BLaER1 treated with 17β-estradiol and CSF1 and Interleukin-3, amounts not matched to agents 10 nM and 100 nM (cell line): ENCODE data around the gene SAA1.
A peak's percentile ranks its signal among the peaks of the same experiment; 100 is the strongest.
"Not testable (repeated sequence)": the region's sequence is repeated elsewhere in the genome, so short reads cannot be mapped to it uniquely, and the experiment has no call there.

ENCODE experiments used
- H3K27ac ChIP-seq, 11 experiments: shearing (Covaris generic); formaldehyde crosslinking; 2 replicates each; pipeline ENCODE4 v1.8.1; 2022
- H3K27me3 ChIP-seq, 11 experiments: shearing (Covaris generic); formaldehyde crosslinking; 2 replicates each; pipeline ENCODE4 v1.8.1; 2022
- H3K36me3 ChIP-seq, 11 experiments: shearing (Covaris generic); formaldehyde crosslinking; 2 replicates each; pipeline ENCODE4 v1.8.1; 2022
- H3K4me1 ChIP-seq, 10 experiments: shearing (Covaris generic); formaldehyde crosslinking; 2 replicates each; pipeline ENCODE4 v1.8.1; 2022
- H3K4me2 ChIP-seq, 11 experiments: shearing (Covaris generic); formaldehyde crosslinking; 2 replicates each; pipeline ENCODE4 v1.8.1; 2022
- H3K4me3 ChIP-seq, 10 experiments: shearing (Covaris generic); formaldehyde crosslinking; 2 replicates each; pipeline ENCODE4 v1.8.1; 2022
- H3K9ac ChIP-seq, 11 experiments: shearing (Covaris generic); formaldehyde crosslinking; 2 replicates each; pipeline ENCODE4 v1.8.1; 2022
- H3K9me3 ChIP-seq, 11 experiments: shearing (Covaris generic); formaldehyde crosslinking; replicated peaks in 1 of 11; 2 replicates each; pipeline ENCODE4 v1.8.1; 2022
- H4K20me1 ChIP-seq, 11 experiments: shearing (Covaris generic); formaldehyde crosslinking; 2 replicates each; pipeline ENCODE4 v1.8.1; 2022
- Cebpa-rat ChIP-seq, 11 experiments: shearing (Covaris generic); IDR thresholded peaks; 2 replicates each; pipeline ENCODE4 v1.8.1; 2022

The SAA1 gene

DNA sequence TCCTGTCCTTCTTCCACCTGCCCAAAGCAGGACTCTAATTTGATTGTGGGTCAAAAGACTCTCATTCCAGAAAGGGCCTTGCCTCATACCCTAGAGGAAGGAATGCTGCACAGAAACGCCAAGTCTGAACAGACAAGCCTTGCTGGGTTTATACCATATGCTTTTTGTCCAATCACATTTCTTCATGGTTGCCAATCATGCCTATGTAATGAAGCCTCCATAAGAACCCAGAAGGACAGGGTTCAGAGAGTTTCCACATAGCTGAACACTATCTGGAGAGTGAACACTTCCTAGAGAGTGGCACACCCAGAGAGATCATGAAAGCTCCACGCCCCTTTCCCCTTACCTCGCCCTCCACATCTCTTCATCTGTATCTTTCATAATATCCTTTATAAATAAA is 12.8 kb upstream of the SAA1 start:
- no peak for TF ChIP-seq Cebpa-rat (IDR thresholded peaks at IDR 0.05)
- Histone ChIP-seq H3K4me1 (peaks cover 0 to 5% (median 2%) of the 10 kb centered on the region in 10 experiments; a peak in 3 of 20 replicates), H3K27me3 (no peaks in the 10 kb centered on the region)

GRCh38 chr11:18253778-18254338 is 12.2 kb upstream of the SAA1 start:
- no peak overlapping the region for H3K27ac ChIP-seq
- no peak overlapping the region for H3K9ac ChIP-seq
- TF ChIP-seq Cebpa-rat (IDR thresholded peaks at IDR 0.05), result no peak
- H3K4me1 ChIP-seq, result peaks cover 0 to 5% (median 2%) of the 10 kb centered on the region in 10 experiments; a peak in 3 of 20 replicates
- no peaks in the 10 kb centered on the region for H3K36me3 ChIP-seq
- no peaks in the 10 kb centered on the region for H3K9me3 ChIP-seq
- no peaks in the 10 kb centered on the region for H4K20me1 ChIP-seq
- H3K4me3 ChIP-seq, result no peak overlapping the region
- H3K27me3 ChIP-seq, result no peaks in the 10 kb centered on the region
- no peak overlapping the region for H3K4me2 ChIP-seq

More for the DNA sequence above, 12.8 kb upstream of the SAA1 start:
- Histone ChIP-seq H3K36me3 (no peaks in the 10 kb centered on the region), H3K9ac (no peak overlapping the region), H4K20me1 (no peaks in the 10 kb centered on the region), H3K27ac (no peak overlapping the region), H3K9me3 (no peaks in the 10 kb centered on the region), H3K4me3 (no peak overlapping the region), H3K4me2 (no peak overlapping the region)

DNA sequence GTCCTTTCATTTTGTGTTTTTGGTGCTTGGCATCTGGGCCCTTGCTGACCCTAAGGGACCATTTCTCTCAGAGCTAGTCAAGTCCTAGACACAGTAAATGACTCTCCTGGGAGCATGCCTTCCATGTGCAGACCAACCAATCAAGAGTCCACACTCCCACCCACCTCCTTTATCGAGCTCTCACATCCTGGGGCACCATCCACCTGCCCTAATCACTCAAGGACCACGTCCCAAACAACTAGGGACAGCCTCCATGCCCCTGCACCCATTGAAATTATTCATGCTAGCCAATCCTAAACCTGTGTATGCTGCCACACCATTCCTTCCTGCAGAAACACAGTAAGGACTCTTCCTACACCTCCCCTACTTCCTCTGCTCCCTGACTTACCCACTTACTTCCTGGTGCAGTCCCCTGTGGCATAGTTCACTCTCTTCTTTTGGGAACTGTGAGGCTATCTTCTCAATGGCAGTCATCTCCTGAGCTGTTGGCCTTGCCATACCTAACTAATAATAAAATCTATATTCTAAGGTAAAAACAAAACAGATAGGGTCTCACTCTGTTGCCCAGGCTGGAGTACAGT is 11.2 kb upstream of the SAA1 start:
- H3K9me3 ChIP-seq, result no peaks in the 10 kb centered on the region
- no peak overlapping the region for H3K9ac ChIP-seq
- no peak overlapping the region for H3K27ac ChIP-seq
- H4K20me1 ChIP-seq, result no peaks in the 10 kb centered on the region
- H3K4me2 ChIP-seq, result peak overlapping the region in 2 of 11 experiments; percentile 5 to 47; a peak in 2 of 22 replicates
- H3K4me1 ChIP-seq, result peaks cover 0 to 5% (median 2%) of the 10 kb centered on the region in 10 experiments; a peak in 3 of 20 replicates
- no peak for TF ChIP-seq Cebpa-rat (IDR thresholded peaks at IDR 0.05)
- no peaks in the 10 kb centered on the region for H3K27me3 ChIP-seq
- no peaks in the 10 kb centered on the region for H3K36me3 ChIP-seq
- H3K4me3 ChIP-seq, result no peak overlapping the region

- H3K4me1 ChIP-seq, result peaks cover 0 to 5% (median 2%) of the 10 kb centered on the region in 10 experiments; a peak in 3 of 20 replicates
- no peak for TF ChIP-seq Cebpa-rat (IDR thresholded peaks at IDR 0.05)
- H3K9ac ChIP-seq, result no peak overlapping the region
Measured at GRCh38 chr11:18259259-18259658, 6.8 kb upstream of the SAA1 start.

GRCh38 chr11:18261721-18262120 is 4.3 kb upstream of the SAA1 start:
- Histone ChIP-seq H3K27ac (no peak overlapping the region), H4K20me1 (no peaks in the 10 kb centered on the region), H3K4me1 (peaks cover 9 to 11% (median 11%) of the 10 kb centered on the region in 10 experiments; a peak in 19 of 20 replicates), H3K36me3 (no peaks in the 10 kb centered on the region), H3K4me2 (no peak overlapping the region), H3K4me3 (no peak overlapping the region), H3K9me3 (no peaks in the 10 kb centered on the region), H3K9ac (no peak overlapping the region), H3K27me3 (no peaks in the 10 kb centered on the region)
- TF ChIP-seq Cebpa-rat (IDR thresholded peaks at IDR 0.05), result no peak

More at GRCh38 chr11:18259259-18259658, 6.8 kb upstream of the SAA1 start:
- H4K20me1 ChIP-seq, result no peaks in the 10 kb centered on the region
- no peaks in the 10 kb centered on the region for H3K9me3 ChIP-seq
- no peaks in the 10 kb centered on the region for H3K36me3 ChIP-seq
- H3K27me3 ChIP-seq, result no peaks in the 10 kb centered on the region
- H3K4me2 ChIP-seq, result no peak overlapping the region
- no peak overlapping the region for H3K4me3 ChIP-seq
- H3K27ac ChIP-seq, result no peak overlapping the region

- not testable (repeated sequence) for H3K36me3 ChIP-seq, H4K20me1 ChIP-seq, H3K27me3 ChIP-seq, H3K9ac ChIP-seq, H3K9me3 ChIP-seq, H3K4me2 ChIP-seq, H3K27ac ChIP-seq, H3K4me3 ChIP-seq
- H3K4me1 ChIP-seq, result peaks cover 9 to 11% (median 11%) of the 10 kb centered on the region in 10 experiments; a peak in 19 of 20 replicates
- TF ChIP-seq Cebpa-rat (IDR thresholded peaks at IDR 0.05), result peak in 5 of 11 experiments; percentile 12 to 76 (median 41); a peak in 5 of 22 replicates
Measured at GRCh38 chr11:18262681-18263350, 3.2 kb upstream of the SAA1 start.

DNA sequence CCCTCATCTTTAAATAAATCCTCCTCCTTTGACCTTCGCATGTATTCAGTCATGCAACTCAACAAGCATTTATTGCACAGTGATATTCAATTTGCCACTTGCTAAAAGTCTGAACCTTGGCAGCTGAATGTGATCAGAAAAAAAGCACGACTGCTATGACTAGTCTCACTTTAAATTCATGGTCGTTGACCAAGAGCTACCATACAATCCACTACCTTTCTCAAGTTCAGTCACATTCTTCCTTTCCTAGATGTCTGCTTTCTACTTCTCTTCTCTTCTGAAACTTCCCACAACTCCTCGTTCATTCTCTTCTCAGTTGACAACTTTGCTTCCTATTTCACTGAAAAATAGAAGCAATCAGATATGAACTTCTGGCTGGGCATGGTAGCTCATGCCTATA is 2.0 kb upstream of the SAA1 start:
- no peaks in the 10 kb centered on the region for H4K20me1 ChIP-seq
- no peak overlapping the region for H3K27ac ChIP-seq
- no peak overlapping the region for H3K4me2 ChIP-seq
- H3K9ac ChIP-seq, result no peak overlapping the region
- TF ChIP-seq Cebpa-rat (IDR thresholded peaks at IDR 0.05), result no peak
- H3K4me1 ChIP-seq, result peaks cover 9 to 11% (median 11%) of the 10 kb centered on the region in 10 experiments; a peak in 19 of 20 replicates
- no peaks in the 10 kb centered on the region for H3K27me3 ChIP-seq
- H3K4me3 ChIP-seq, result no peak overlapping the region
- no peaks in the 10 kb centered on the region for H3K36me3 ChIP-seq
- no peaks in the 10 kb centered on the region for H3K9me3 ChIP-seq

DNA sequence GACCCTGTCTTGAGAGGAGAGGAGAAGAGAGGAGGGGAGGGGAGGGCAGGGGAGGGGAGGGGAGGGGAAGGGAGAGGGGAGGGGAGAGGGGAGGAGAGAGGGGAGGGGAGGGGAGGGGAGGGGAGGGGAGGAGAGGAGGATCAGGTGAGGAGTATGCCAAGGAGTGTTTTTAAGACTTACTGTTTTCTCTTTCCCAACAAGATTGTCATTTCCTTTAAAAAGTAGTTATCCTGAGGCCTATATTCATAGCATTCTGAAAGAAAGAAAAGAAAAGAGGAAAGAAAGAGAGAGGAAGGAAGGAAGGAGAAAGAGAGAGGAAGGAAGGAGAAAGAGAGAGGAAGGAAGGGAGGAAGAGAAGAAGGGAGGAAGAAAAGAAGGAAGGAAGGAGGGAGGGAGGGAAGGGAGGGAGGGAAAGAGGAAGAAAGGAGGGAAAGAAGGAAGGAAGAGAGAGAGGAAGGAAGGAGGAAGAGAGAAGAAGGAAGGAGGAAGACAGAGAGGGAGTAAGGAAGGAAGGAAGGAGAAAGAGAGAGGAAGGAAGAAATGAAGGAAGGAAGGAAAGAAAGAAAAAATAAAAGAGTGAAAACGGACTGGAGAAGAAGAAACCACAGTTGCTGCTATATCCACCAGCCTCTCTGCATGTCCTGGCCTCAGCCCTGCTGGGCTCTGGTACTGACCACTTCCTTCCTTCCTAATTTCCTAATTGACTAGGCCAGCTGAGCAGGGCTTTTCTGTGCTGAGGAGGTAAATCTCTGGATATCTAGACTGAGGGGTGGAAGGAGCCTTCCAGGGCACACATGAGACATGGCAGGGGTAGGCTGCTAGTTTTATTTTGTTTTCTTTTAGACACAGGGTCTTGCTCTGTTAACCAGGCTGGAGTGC is 1.1 kb upstream of the SAA1 start:
- Histone ChIP-seq H3K4me2 (peak overlapping the region; percentile 7 to 58 (median 40); a peak in 17 of 22 replicates), H3K9me3 (no peaks in the 10 kb centered on the region), H3K4me3 (no peak overlapping the region), H4K20me1 (no peaks in the 10 kb centered on the region; a peak in 1 of 22 replicates), H3K27ac (peak overlapping the region in 1 of 11 experiments; percentile 32; a peak in 1 of 22 replicates), H3K9ac (no peak overlapping the region), H3K4me1 (peaks cover 9 to 11% (median 11%) of the 10 kb centered on the region in 10 experiments; a peak in 19 of 20 replicates), H3K36me3 (no peaks in the 10 kb centered on the region), H3K27me3 (no peaks in the 10 kb centered on the region)
- no peak for TF ChIP-seq Cebpa-rat (IDR thresholded peaks at IDR 0.05)

DNA sequence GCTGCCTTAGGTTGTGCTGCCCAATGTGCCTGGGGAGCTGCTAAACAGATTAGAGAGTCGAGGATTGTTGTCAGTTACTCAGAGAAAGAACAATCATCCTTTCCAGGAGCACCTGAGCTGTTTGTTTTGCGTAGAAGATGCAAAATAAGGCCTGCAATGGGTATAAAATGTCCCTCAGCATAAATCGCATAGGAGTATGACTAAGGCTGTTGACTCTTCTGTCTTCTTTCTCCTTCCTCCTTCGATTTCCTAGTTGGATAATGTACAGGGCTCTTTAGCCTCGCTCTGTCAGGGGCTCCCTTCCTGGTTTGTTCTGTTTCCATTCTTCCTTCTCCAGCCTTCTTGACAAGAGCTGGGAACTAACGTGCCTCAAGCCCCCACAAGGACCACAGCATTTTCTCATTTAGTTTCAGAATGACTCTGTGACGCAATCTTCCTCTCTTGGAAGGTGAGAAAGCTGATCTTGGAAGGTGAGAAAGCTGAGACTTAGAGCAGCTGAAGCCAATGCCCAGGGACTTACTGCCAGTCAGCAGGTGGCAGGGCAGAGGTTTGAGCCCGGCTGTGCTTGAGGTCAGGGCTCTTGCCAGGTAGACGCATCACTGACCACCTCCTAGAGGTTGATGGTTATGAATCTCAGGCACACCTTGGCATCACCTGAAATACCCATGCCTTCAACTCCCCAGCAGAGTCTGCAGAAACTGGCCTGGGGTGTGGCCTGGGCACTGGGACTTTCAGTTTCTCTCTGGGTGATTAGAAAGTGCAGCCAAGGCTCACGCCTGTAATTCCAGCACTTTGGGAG is 1.5 kb downstream of the SAA1 start:
- not testable (repeated sequence) for H3K4me3 ChIP-seq, H3K9ac ChIP-seq, H3K36me3 ChIP-seq, H3K9me3 ChIP-seq, H3K4me2 ChIP-seq, H4K20me1 ChIP-seq, H3K27me3 ChIP-seq, H3K27ac ChIP-seq
- H3K4me1 ChIP-seq, result peaks cover 9 to 11% (median 11%) of the 10 kb centered on the region in 10 experiments; a peak in 19 of 20 replicates

DNA sequence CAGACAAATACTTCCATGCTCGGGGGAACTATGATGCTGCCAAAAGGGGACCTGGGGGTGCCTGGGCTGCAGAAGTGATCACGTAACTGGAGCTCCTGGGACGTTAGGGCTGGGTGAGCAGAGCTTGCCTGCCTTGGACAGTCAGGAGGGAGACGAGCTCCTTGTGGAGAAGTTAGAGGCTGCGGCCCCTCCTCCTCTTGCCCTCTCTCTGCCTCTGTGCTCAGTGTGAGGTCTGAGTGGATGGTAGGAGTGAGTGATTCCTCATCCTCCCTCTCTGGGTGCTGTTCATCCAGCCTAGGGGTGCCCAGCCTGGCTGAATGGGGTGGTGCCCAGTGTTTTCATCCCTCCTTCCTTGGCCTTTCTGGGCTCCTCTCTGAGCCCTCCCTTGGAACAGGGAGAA is 3.2 kb downstream of the SAA1 start:
- H3K4me1 ChIP-seq, result peaks cover 9 to 11% (median 11%) of the 10 kb centered on the region in 10 experiments; a peak in 19 of 20 replicates
- H3K27ac ChIP-seq, H3K27me3 ChIP-seq, H3K9me3 ChIP-seq, H3K9ac ChIP-seq, H3K4me2 ChIP-seq, H4K20me1 ChIP-seq, H3K4me3 ChIP-seq, H3K36me3 ChIP-seq: not testable (repeated sequence)
